ENCODE results near the gene ATF6.
"Not testable (repeated sequence)": the region's sequence is repeated elsewhere in the genome, so short reads cannot be mapped to it uniquely, and the experiment has no call there.

The ATF6 gene

DNA sequence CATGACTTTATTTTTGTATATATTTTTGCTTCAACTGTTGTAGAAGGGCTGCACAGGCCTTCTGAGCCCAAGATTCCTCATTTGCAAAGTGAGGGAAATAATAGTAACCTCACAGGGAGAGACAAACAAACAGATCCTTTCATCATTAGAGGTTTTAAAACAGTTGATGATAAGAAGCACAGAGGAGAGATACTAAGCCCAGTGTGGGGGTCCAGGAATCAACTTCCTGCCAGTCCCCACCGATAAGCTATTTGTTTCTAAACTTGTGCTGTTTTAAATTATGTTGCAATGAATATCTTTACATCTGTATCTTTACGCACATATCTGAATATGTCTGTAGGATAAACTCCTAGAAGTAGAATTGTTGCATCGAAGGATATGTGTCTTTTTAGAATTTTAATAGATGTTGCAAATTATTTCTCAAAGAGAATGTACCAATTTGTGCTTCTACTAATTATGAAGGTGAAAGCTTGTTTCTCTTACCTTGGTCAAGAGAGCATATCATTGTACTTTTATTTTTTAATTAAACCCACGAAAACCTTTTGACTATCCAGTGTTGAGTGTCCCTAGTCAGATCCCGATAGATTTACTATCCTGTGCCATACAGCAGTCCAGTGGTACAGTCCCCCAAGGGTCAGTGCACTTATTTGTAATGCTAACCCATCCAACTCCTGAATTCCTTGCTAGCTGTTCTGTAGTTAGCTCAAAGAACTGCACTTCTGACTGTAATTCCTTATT lies 34.0 kb upstream of the ATF6 start:
- in situ Hi-C loops (cut with MboI; ENCODE audit: low sequenced_read_pairs): loop anchor here (10.0 to 25.0 kb wide), 2 partner anchors 247 to 520 kb away; partner anchors contain the start of genes APOA2, FCER1G and NDUFS2

DNA sequence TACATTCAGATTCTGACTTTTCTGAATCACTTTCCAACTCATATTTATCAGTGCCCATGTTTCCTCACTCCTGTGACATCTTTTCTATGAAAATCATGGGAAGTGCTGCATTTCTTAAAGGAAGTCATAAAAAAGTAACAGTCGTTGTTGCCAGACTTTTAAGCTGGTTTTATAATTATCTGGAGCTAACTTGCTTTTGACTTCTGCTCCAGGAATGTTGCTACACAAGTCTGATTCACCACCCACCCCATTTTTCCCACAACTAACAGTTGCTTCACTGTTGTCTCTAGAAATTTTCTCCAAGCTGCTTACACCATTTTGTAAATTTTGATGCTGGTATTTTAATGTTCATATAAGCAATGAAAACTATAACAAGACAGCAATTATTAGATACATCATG lies 32.6 kb upstream of the ATF6 start:
- in situ Hi-C loops (cut with MboI; ENCODE audit: low sequenced_read_pairs): loop anchor here (10.0 to 25.0 kb wide), 2 partner anchors 249 to 521 kb away; partner anchors contain the start of genes APOA2, FCER1G and NDUFS2

DNA sequence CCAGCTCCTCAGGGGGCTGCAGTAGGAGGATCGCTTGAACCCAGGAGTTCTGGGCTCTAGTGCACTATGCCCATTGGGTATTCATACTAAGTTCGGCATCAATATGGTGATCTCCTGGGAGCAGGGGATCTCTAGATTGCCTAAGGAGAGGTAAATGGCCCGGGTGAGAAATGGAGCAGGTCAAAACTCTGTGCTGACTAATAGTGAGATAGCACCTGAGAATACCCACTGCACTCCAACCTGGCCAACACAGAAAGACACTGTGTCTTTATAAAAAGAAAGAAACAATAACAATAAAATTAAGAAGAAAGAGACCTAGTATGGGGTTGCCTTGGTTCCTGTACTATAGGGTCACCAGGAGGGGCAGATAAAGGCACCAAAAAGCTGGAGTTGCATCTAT lies 30.3 kb upstream of the ATF6 start:
- in situ Hi-C loops (cut with MboI; ENCODE audit: low sequenced_read_pairs): loop anchor here (10.0 to 25.0 kb wide), 2 partner anchors 251 to 524 kb away; partner anchors contain the start of genes APOA2, FCER1G and NDUFS2

DNA sequence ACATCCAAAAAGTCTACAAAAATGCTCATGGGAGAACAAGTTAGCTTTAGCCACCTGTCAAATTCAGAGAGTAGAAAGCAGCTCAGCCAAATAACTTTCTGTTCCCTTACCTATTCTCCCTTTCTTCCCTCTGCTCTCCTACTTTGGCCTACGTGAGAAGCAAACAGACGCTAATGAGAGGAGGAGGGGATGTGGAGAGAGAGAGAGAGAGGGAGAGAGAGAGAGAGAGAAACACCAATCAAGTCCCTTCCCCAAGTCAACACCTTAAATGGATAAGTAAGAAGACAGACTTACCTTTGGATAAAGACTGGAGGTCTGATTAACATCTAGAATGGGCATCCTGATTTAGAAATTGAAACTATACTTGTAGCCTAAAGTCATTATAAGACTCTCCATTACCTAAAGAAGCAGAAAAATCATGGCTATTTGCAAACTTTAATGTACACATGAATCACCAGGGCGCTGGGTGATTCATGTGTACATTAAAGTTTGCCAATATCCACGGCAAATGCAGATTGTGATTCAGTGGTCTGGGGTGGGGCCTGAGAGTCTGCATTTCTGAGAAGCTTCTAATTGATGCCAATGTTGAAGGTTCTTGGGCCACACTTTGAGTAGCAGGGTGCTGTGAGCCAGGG lies 29.7 kb upstream of the ATF6 start:
- in situ Hi-C loops (cut with MboI; ENCODE audit: low sequenced_read_pairs): loop anchor here (10.0 to 25.0 kb wide), 2 partner anchors 252 to 524 kb away; partner anchors contain the start of genes APOA2, FCER1G and NDUFS2

DNA sequence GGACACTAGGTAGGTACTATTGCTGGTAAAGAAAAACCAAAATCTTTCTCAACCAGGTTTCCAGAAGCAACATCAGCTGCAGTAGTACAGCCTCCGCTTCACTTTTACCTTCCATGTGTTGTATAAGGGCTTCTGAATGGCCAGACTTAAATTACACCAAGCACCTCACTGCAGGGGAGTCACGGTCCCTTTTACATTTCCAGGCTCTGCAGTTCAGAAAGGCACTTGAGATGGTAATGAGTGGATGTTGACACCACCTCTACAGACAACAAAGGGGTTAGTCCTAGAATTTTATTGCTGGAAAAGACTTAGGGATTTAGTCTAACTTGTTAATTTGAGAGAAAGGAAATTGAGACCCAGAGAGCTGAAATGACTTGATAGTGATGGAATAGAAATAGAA lies 28.5 kb upstream of the ATF6 start:
- in situ Hi-C loops (cut with MboI; ENCODE audit: low sequenced_read_pairs): loop anchor here (10.0 to 25.0 kb wide), 2 partner anchors 253 to 525 kb away; partner anchors contain the start of genes APOA2, FCER1G and NDUFS2

DNA sequence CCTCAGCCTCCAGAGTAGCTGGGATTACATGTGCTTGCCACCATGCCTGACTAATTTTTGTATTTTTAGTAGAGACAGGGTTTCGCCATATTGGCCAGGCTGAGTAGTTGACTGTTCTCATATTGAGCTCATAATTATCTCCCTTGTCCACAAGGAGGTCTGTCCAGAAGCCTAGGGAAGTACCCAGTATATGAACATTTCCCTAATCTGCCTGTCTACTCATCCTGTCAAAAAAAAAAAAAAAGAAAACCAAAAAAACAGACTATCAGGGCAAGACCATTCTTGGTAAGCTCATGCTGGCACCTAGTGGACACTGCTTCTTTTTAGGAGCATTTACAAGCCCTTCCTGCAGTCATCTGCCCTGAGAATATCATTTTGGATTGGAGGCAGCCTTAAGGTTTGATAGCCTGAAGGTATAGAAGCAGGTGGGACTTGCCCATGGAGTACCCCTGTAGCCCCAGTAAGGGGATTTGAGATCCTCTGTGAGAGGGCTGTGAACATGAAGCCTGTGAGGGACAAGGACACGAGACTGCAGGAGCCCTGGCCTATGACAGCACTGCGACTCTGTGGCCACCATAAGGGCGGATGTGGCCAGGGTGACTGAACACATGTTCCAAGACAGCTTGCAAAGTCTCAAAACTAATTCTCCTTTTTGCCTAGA lies 27.4 kb upstream of the ATF6 start:
- in situ Hi-C loops (cut with MboI; ENCODE audit: low sequenced_read_pairs): loop anchor here (10.0 to 25.0 kb wide), 2 partner anchors 254 to 526 kb away; partner anchors contain the start of genes APOA2, FCER1G and NDUFS2

DNA sequence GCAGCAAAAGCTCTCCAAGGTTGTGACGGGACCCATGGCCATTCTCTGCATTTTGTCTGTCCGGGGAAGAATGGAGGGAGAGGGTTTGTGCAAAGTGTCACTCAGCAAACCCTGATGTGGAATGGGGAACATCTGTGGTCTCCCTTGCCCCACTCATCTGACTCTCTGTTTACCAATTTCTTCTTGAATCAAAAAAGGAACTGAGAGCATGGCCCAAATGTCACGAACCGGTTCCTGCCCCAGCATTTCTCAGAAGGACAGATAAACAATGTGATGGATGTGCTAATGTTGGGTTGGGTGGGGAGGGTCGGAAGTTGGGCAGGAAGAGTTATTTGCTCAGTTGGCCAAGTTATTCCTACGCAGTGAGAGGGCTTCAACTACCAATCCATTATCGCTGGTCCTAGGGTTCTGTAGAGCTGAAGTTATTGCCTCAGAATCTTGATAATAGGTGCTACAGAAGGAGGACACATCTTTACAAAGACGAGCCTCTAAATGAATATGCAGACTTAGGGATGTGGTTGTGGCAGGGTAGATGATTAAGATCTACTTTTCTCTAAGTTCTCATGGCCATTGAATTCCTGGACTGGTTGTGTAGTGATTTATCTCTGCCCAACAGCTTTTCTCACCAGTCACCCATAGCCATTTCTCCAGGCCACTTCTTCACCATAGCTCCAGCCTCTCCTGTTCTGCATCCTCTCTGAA lies 26.1 kb upstream of the ATF6 start:
- in situ Hi-C loops (cut with MboI; ENCODE audit: low sequenced_read_pairs): loop anchor here (10.0 to 25.0 kb wide), 2 partner anchors 255 to 528 kb away; partner anchors contain the start of genes APOA2, FCER1G and NDUFS2

DNA sequence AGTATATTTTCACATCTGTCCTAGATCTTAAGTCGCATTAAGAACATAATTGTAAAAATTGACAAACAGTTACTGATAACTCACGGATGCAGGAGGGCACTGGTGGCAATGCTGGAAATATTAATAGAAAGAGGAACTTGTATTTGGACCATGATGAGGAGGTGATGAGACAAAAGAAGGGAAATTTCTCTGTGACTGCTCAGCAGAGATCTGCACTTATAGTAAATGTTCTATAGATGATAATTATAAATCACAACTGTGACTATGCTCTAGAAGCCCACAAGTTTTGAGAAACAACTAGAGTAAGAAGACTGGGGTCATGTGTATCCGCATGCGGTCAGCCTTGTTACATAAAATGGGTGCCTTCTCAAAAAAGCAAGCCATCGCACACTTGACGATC lies 25.2 kb upstream of the ATF6 start:
- in situ Hi-C loops (cut with MboI; ENCODE audit: low sequenced_read_pairs): loop anchor here (25.0 kb wide), 1 partner anchor 529 kb away; the partner anchor contains the start of genes APOA2, FCER1G and NDUFS2

DNA sequence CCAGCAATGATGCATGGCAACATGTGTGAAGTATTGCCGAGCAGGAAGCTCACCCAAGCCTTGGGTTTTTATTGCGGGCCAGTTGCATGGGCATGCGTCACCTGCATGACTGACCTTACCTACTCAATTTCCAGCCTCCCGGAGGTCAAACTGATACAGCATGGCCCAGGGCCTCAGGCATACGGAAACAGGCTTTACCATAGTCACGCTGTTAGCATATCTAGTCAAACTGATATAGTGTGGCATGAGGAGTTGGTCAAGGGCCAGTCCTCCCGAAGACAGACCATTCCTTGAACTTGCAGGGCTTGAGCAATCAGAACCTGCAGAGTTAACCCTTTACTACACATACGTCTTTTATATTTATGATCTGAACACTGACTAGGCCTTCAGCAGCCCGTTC lies 22.9 kb upstream of the ATF6 start:
- in situ Hi-C loops (cut with MboI; ENCODE audit: low sequenced_read_pairs): loop anchor here (25.0 kb wide), 1 partner anchor 531 kb away; the partner anchor contains the start of genes APOA2, FCER1G and NDUFS2

DNA sequence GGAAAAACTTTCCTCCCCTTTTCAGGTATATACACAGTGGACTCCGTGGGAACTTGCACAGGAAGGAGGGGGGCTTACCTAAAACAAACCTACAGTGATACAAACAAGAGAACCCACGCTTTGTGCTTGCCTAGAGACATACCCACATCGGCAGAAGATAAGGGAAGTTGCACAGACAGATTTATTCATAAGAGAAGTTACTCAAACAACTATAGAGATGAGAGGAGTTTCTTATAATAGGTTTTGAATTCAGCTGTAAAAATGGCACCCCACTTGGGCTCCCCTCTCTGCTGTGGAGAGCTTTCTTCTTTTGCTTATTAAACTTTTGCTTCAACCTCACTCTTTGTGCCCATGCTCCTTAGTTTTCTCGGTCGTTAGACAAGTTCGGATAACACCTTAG lies 18.3 kb upstream of the ATF6 start:
- in situ Hi-C loops (cut with MboI; ENCODE audit: low sequenced_read_pairs): loop anchor here (25.0 kb wide), 1 partner anchor 536 kb away; the partner anchor contains the start of genes APOA2, FCER1G and NDUFS2

DNA sequence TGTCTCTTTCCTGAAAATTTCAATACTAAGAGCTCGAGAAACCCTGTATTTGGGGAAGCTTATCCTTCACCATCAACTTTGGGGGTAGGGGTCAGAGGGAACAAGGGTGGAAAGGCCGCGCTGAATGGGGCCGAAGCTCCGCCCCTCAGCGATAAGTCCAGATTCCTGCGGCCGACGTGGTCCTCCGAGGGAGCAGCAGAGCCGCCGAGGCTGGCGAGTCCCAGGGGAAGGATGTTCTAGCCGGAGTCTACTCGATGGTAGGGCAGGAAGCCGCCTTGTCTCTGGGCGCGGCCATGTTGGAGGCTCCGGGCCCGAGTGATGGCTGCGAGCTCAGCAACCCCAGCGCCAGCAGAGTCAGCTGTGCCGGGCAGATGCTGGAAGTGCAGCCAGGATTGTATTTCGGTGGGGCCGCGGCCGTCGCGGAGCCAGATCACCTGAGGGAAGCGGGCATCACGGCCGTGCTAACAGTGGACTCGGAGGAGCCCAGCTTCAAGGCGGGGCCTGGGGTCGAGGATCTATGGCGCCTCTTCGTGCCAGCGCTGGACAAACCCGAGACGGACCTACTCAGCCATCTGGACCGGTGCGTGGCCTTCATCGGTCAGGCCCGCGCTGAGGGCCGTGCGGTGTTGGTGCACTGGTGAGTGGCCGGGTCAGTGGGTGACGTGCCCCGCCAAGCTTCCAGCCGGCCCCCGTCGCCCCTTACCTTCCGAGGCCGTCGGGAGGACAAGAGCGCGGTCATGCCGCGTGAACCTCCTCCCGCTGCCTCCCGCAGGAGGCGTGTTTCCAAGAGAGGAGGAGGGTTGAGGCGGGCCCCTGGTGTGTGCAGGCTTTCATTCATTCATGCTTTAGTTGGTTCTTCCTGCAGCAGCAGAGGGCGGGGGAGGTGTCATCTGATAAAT lies 16.4 kb upstream of the ATF6 start, which contains the start of gene DUSP12:
Gene DUSP12, plus strand, starts transcription at position 278 of the 899 bp plus-strand sequence. Its CDS starts 16 bp downstream, at position 294.
- in situ Hi-C loops (cut with MboI; ENCODE audit: low sequenced_read_pairs): loop anchor here (25.0 kb wide), 1 partner anchor 537 kb away; the partner anchor contains the start of genes APOA2, FCER1G and NDUFS2

DNA sequence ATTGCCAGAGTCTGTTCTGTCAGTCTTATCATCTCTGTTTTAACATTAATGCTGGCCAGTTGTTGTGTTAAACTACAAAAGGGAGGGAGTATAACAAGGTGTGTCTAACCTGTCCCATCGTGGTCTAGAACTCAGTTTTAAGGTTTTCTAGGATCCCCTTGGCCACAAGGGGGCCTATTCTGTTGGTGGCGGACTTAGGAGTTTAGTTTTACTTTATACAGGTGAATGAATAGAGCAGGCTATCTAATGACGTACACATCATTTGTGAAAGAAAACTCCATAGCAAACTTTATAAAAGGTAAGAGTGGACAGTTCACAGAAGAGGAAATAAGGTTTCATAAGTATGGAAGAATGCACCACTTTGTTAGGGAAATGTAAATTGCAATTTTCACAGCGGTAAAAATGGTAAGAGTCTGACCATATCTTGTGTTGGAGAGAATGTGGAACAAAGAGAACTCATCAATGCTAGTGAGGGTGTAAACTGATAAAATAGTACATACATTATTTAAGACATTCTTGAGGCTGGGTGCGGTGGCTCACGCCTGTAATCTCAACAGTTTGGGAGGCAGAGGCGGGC lies 2.5 kb upstream of the ATF6 start:
- in situ Hi-C loops (cut with MboI; ENCODE audit: low sequenced_read_pairs): no loop called here

DNA sequence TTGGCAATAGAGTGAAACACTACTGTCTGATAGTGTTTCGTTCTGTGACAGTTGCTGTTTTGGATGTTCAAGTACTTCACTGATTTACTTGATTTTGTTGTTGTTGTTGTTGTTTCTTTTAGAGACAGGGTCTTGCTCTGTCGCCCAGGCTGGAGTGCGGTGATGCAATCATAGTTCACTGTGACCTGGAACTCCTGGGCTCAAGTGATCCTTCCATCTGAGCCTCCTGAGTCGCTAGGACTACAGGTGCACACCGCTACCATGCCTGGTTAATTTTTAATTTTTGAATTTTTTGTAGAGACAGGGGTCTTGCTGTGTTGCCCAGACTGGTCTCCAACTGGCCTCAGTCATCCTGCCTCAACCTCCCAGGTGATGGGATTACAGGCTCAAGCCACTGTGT lies 2.3 kb downstream of the ATF6 start:
- in situ Hi-C loops (cut with MboI; ENCODE audit: low sequenced_read_pairs): no loop called here

DNA sequence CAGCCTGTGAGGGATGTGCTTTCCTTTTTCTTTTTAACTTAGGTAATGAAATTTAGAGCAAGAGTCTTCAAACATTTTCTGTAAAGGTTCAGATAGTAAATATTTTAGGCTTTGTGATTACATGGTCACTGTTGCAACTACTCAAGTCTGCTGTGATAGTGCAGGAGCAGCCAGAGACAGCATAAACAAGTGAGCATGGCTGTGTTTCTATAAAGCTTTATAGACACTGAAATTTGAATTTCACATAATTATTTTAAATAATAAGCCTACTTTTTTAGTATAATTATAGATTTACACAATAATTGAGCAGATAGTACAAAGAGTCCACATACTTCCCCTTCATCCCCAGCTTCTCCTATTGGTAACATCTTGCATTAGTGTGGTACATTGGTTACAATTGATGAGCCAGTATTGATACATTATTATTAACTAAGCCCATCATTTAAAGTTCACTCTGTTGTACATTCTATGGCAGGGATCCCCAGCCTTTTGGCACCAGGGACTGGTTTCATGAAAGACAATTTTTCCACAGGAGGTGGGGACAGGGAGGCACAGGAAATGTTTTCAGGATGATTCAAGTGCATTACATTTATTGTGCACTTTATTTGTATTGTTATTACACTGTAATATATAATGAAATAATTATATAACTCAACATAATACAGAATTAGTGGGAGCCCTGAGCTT lies 3.0 kb downstream of the ATF6 start:
- in situ Hi-C loops (cut with MboI; ENCODE audit: low sequenced_read_pairs): no loop called here

DNA sequence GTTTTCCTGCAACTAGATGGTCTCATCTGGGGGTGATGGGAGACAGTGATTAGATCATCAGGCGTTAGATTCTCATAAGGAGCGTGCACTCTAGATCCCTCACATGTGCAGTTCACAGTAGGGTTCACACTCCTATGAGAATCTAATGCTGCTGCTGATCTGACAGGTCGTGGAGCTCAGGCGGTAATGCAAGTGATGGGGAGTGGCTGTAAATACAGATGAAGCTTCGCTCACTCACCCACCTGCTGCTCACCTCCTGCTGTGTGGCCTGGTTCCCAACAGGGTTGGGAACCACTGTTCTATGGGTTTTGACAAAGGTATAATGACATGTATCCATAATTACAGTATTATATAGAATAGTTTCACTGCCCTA lies 3.5 kb downstream of the ATF6 start:
- in situ Hi-C loops (cut with MboI; ENCODE audit: low sequenced_read_pairs): not testable (repeated sequence)

DNA sequence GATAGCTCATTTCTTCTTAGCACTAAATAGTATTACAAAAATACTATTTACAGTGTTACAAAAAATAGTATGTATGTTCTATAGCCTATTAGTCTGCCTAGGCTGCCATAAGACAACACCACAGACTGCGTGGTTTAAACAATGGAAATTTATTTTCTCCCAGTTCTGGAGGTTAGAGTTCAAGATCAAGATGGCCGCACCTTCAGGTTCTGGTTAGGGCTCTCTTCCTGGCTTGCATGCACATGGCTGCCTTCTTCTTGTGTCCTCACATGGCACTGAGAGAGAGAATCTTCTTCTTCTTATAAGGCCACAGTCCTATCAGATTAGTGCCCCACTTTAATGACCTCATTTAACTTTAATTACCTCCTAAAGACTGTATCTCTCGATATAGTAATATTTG lies 4.1 kb downstream of the ATF6 start:
- in situ Hi-C loops (cut with MboI; ENCODE audit: low sequenced_read_pairs): no loop called here

DNA sequence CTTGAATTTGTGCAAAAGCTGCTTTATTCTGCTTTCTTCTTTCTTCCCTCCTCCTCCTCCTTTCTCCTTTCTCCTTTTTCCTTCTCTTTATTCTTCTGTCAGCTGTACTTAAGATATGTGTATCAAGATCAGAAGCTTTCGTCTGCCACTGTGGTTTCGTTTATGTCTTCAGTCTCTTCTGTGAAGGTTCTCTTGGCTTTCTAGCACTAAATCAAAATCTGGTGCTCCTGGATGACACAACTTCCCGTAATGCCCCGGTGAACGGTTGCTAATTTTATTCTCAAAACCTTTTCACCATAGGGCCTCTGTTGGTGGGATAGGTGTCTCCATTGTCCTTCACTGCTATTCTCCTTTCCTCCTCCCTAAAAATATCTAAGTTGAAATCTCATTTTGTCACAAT lies 5.0 kb downstream of the ATF6 start:
- in situ Hi-C loops (cut with MboI; ENCODE audit: low sequenced_read_pairs): no loop called here

DNA sequence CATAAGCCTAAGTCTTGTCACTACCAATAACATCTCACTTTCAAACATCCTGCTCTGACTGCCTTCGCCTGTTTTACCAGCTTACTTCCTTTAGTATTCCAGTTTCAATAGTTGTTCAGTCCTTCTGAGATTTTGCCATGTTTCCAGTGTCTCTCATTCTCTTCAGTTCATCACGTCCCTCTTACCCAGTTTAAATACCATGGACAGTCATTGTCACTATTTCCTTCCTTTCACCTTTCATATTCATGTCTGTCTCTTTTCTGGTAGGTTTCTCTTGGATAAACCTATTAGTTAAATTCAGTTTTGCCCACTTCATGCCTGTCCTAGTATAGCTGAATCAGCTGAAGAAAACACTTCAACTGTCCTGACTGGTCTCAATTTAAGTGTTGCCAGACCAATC lies 5.9 kb downstream of the ATF6 start:
- in situ Hi-C loops (cut with MboI; ENCODE audit: low sequenced_read_pairs): no loop called here
